NCI-H2196 treated with DMSO at 0.1 percent for 48 hours (cell line): ENCODE data around the gene ZNRD2.
A peak's percentile ranks its signal among the peaks of the same experiment; 100 is the strongest.

ENCODE experiments used
- DNase-seq: peaks from one replicate; lab custom pipeline; 2025; ENCODE audit not compliant: unreplicated experiment; lab: John Stamatoyannopoulos, UW

Gene ZNRD2

DNA sequence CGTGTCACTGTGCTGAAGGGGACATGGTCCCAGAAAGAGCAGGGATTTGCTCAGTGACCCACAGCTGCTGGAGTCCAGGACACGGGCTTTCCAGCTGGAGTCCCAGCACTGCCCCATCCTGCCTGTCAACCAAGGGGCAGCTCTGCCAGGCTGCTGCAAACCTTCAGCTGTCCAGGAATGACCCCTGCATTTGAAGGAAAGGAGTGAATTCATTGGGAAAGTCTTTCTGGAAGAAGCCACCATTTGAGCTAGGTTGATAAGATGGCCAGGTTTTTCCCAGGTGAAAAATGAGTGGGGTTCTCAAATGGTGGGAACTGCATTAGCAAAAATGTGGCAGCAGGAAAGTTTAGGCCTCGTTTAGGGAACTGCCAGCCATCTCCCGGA lies 16.0 kb downstream of the ZNRD2 start:
- no peak for DNase-seq

DNA sequence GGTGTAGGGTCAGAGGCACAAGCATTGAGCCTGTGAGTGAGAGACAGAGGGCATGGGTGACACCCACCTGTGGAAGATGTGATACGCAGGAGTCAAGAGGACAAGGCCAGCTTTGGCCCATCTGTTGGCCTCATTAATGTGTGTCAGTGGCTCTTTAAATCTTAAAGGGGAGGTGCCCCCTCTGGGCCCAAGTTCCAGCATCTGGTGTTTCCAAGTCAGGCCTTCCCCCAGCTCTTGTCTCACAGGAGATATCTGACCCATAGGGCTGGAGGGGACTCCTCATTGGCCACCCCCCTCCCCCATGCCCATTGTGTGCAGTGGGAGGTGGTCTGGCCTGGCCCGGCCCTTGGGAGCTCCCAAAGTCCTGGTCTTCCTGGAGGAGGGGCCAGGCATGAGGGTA lies 16.4 kb downstream of the ZNRD2 start:
- no peak for DNase-seq

DNA sequence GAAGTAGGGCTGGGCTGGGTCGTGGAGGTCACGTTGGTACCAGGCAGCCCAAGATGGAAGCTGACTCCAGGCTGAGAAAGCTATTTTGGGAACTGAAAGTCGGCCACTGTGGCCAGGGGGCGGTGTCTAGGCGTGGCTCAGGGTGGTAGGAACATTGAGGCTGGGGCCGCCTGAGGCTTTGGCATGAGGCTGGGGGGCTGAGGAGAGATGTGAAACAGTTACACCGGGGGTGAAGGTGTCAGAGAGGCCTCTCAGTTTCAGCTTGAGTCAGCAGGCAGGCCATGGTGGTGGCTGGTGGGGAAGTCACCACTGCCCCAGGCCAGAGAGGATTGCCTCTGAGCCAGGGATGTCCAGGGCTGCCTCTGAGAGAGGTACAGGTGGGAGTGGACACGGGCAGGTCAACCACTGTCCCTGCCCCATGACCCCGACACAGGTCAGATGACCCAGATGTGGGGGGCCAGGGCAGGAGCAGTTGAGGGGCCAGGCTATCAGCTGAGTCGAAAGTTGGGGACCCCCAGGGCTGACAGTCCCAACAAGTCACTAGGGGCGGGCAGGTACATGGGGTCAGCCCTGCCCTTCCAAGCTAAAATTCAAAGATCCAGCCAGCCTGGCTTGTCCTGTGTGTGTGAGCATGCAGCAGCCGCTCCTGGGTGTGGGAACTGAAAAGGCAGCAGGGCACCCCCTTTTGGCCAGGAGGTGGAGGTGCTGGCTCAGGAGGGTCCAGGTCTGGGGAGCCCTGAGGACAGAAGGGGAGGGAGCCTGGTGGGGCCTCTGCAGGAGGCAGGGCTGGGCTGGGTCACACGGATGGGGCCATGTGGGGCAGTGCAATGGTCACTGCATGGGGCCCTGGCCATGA lies 18.1 kb downstream of the ZNRD2 start:
- DNase-seq: peak; percentile 31

DNA sequence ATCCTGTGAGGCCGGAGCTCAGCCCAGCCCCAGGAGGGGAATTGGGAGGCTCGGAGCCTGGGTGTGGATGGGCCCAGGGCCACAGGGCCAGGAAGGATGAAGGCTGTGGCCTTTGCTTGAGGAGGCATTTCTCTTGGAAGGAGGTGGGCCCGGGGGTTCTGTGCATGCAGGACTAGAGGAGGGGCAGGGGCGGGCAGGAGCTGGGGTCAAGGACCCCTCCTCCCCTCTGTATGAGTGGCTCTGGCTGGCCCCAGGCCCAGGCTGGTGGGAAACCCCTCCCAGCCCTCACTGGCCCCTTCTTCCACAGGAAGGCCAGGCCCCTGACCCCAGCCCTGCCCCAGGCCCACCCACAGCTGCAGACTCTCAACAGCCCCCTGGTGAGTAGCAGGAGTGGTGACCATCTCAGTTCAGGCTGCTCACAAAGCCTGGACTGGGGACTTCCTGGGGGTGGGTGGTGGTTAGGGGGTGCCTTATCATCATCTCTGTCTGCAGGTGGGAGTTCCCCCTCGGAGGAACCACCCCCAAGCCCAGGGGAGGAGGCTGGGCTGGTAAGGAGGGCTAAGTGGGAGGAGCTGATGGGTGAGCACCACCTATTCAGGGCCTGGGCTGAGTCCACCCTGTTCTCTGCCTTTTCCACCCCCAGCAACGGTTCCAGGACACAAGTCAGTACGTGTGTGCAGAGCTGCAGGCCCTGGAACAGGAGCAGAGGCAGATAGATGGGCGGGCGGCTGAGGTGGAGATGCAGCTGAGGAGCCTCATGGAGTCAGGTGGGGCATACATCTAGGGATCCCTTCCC lies 19.4 kb downstream of the ZNRD2 start:
- no peak for DNase-seq

DNA sequence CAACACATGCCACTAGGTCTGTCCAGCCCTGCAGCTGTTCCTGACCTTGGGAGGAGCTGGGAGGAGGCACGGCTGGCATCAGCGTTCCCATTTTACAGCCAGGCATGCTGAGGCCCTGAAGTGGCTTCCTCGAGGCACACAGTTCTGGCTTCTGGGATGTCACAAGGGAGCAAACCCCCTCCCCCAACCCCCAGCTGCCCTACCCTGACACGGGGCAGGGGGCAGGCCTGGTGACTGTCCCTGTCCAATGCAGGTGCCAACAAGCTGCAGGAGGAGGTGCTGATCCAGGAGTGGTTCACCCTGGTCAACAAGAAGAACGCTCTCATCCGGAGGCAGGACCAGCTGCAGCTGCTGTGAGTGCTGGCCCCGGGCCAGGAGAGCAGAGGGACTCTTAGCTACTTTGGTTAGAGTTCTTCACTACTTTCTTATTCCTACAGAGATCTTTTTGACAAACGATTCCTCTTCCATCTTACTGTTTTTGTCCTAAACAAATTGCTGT lies 20.0 kb downstream of the ZNRD2 start:
- peak; percentile 62 for DNase-seq

DNA sequence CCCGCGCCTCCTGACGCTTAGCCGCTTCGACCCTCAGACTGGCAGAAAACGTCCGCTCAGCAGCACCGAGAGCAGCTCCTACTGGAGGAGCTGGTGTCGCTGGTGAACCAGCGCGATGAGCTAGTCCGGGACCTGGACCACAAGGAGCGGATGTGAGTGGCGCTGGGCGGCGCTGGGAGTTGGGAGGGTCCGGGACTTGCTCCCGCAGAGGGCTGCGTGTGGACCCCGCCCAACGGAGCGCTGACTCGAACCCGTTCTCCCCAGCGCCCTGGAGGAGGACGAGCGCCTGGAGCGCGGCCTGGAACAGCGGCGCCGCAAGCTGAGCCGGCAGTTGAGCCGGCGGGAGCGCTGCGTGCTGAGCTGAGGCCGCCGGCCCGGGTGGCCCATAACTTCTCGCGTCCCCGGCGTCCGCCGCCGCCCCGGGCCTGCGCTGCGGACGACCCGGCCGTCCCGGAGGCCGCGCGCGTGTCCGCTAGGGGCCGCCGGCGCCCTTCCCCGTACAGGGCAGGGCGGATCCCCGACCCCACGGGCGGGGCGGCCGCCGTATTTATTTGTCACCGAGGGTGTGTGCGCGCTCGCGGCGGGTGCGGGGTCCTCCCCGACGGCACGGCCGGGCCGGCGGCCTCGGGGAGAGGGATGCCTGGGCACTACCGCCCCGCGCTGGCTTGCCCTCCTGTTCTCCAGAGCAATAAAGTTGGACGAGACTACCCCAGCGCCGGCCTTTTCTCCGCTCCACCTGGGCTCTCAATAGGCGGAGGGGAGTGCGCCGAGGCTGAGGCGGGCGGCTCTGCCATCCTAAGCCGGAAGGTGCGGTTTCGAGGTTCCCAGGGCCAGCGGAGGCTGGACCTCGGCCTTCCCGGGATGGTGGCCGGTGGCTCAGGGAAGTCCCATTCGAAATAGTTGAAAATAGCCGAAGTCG lies 21.9 kb downstream of the ZNRD2 start:
- no peak for DNase-seq

DNA sequence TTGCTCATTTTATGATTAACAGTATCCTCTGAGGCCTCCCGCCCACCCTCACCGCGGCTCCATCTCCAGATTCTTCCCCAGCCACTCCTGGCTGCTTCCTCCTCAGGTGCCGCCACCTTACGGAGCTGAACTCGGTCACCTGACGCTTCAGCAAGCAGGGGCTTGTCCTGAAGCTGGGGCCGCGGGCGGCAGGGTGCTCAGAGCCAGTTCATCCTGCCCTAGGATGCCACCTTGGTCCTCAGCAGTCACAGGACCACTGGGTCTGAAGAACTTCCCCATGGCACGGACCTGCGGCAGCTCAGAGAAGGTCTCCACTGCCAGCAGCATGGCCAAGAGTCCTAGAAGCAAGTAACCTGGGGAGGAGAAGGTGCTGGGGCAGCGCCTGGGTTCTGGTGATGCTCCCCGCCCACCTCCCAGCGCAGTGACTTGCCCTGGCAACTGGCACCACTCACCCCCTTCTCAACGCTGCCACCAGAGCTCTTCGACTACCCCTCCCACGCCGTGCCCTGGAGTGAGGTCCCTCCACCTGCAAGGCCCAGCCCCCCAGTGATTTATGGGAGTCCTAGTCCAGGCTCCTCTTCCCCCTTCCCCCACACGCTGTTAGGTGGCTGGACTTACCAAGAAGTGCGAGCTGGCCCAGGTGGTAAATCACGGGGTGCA lies 22.7 kb downstream of the ZNRD2 start:
- DNase-seq: no peak

DNA sequence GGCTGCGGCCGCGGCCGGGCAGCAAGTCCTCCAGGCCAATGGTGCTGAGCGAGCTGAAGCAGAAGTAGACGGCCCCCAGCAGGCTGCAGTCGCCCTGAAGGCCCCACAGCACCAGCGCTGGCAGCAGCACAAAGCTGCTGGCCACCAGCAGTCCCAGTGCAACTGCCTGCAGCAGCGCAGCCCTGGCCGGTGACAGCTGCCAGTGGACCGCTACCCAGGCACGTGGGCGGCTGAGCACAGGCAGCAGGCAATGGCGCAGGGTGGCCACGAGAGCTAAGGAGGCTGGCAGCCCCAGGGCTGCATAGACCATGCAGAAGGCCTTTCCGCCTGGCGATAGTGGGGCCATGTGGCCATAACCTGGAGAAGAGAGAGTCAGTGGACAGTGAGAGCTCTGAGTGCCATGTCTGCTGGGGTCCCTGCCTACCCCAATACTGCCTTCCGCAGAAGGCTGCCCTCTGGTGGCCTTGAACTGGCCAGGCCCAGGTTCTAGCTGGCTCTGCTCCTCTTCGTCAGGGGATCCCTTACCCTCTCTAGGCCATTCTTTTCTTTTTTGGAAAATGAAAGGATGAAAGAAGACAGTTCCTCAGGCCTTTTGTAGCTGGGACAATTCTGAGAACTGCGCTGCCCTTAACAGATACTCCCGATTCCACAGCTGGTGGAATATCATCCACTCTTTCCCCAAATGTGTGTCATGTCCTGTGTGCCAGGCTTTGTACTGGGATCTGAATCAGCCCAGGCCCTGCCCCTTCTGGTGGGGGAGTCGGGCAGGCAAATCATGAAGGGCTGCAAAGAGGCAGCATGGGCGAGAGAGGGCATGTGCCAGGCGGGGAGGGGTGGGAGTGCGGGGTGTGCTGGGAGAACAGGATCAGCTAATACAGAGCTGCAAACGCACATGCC lies 23.5 kb downstream of the ZNRD2 start:
- no peak for DNase-seq

DNA sequence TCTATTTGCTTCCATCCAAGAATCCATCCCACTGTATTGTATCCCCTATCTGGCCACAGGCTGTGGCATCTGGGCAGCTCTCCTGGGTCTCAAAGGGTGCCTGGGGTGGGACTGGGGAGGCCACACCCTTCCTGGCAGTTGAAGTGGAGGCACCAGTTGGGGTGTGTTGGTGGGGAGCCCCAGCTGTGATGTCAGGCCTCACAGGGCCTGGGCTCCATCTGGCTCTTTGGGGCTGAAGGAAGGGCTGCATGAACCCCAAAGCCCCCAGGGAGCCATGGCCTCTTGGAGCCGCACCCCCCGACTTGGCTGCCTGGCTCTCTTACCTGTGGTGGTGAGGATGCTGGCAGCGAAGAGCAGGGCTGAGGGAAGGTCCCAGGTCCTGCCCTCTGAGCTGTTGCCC lies 24.9 kb downstream of the ZNRD2 start:
- no peak for DNase-seq

DNA sequence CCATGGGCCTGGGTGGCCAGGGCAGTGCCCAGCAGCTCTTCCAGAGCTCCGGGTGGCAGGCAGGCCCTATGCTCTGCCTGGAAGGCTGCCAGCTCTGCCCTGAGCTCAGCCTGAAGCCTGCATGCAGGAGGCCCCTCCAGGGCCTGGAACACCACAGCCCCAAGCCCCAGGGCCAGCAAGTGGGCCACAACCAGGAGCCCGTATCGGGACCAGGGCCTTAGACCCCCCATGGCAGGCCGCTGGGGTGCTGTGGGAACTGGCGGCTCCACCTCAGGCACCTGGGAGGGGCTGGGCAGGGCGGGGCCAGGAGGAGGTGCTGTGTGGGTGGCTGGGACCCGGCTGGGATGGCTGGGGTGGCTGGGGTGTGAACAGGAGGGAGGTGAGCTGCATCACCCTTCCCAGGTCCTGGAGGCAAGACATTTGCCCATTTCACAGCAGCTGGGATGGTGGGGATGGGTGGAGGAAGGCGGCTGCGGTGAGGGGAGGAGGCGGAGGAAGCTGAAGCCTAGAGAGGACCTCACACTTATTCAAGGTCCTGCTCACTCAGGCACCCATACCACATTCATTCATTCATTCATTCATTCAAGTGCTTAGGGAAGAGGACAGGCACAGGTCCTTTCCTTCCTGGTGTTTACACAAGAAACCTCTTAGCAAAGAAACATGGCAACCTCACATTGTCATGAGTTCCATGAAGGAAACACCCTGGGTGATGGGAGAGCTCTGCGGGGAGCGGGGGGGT lies 25.4 kb downstream of the ZNRD2 start, which contains the start of gene KCNK7:
TSS of gene KCNK7 (minus strand) at position 258 of the 739 bp plus-strand sequence. CDS start at position 230, 28 bp downstream.
- no peak for DNase-seq

DNA sequence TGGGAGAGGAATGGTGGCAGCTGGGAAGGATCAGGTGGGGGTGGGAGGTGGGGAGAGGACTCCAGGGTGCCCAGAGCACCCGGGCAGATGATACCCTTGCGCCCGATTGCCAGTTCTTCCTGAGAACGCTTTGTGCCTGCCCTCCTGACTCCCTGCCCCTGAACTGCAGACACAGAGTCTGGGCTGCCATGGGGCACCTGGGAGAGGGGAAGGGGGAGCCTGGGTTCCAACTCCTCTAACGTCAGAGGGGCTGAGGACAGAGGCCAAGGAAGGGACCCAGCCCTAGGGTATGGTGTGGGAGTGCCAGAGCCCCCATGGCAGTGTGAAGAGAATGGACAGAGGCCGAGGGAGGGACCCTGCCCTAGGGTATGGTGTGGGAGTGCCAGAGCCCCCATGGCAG lies 26.2 kb downstream of the ZNRD2 start:
- no peak for DNase-seq

DNA sequence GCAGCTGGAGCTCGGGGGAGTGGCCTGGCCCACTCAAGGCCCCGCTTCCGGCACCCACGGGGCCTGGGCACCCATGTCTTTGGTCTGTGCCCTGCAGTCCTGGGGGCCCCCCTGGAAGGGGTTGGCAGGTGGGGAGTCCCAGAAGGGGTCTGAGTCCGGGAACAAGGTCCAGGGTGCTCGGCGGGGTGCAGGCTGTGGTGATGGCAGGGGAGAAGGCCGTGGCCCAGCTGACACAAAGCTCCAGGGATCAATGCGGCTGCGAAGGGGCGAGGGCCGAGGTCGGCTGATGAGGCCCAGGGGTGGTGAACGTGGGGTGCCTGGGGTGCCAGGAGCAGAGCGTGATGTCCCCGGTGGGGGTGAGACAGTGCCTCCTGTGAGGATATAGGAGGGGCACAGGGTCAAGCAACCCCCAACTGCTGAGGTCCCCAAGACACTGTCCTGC lies 28.0 kb downstream of the ZNRD2 start:
- no peak for DNase-seq

DNA sequence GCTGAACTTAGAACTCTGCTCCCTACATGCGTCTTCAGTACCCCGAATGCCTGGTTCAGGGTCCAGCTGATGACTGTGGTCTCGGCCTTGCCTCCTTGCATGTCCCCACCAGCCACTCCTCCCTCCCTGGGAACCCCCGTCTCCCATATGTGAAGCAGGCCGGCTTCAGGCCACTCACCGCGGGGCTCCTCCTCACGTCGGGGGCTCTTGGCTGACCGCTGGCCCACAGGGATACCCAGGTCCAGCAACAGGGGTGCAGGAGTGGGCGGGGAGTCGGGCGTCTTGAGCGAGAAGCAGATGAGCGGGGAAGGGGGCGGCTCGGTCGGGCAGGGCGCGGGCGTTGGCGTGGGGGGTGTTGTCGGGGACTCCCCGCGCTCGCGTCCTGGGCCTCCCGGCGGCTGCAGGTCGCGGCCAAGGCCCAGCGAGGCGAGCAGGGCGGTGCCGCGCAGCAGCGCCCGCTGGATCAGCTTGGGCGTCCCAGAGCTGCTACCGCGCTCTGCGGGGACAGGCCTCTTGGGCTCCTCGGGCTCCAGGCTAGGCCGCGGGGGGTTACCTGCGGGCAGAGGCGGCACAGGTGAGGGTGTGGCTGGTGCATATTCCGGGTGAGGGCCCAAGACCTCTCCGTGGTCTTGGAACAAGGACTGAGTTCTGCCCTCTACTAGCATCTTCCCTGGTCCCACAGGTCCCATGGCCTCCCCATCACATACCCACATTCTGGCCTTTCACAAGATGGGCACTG lies 29.1 kb downstream of the ZNRD2 start:
- DNase-seq: no peak

DNA sequence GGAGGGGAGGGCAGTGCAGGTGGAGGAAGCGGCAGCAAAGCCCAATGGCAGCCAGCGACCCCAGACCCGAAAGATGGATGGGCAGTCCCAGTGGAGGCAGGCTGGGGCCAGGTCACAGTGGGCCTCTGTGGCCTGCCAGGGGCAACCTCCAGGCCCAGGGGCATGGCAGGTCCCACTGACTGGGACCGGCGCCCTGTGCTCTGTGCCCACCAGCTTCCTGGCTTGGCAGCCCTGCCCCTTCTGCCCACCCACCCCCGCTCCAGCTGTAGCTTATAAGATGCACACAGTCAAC lies 29.6 kb downstream of the ZNRD2 start:
- DNase-seq: no peak

DNA sequence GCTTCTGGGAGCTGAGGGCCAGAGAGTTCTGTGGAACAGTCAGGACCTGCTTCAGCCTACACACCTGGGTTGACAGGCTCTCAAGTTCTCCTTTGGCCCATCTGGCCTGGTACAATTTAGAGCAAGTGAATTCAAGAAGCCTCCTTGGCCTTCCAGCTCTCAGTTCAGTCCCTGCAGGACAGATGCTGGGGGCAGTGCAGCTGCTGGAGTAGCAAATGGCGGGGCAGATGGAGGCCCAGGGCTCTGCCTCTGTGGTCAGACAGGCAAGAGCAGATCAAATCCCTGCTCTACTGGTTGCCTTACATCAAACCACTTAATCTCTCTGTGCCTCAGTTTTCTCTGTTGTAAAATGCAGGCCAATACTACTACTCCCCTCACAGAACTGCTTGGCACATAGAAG lies 34.0 kb downstream of the ZNRD2 start:
- no peak for DNase-seq

DNA sequence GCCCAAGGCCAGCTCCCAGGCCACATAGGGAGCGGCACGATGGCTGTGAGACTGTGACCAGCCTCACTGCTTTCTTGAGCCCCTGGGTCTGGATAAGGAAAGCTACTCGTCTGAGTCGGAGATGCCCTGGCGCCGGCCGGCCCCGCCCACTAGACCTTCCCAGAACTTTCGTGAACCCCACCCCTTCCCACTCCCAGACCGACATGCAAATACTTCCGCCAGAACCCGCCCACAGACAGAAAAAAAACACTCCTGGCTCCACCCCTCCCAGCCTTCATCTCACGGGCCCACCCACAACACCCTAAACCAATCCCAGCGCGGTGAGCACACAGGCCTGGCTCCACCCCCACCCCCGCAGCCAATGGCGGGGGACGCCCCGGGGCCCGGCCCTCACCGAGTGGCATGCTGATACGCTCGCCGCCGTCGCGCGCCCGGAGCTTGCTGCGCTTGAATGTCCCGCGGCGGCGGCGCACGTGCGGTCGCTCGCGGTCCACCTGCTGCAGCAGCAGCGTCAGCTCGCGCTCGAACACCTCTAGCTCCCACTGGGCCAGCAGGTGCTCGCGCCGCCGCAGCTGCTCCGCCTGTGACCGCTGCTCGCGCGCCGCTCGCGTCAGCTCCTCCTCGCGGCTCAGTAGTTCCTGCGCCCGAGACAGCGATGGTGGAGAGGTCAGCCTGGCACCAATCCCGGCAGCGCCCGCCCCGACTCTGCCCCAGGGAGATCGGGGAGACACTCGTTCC lies 36.8 kb downstream of the ZNRD2 start:
- peak; percentile 96 for DNase-seq

DNA sequence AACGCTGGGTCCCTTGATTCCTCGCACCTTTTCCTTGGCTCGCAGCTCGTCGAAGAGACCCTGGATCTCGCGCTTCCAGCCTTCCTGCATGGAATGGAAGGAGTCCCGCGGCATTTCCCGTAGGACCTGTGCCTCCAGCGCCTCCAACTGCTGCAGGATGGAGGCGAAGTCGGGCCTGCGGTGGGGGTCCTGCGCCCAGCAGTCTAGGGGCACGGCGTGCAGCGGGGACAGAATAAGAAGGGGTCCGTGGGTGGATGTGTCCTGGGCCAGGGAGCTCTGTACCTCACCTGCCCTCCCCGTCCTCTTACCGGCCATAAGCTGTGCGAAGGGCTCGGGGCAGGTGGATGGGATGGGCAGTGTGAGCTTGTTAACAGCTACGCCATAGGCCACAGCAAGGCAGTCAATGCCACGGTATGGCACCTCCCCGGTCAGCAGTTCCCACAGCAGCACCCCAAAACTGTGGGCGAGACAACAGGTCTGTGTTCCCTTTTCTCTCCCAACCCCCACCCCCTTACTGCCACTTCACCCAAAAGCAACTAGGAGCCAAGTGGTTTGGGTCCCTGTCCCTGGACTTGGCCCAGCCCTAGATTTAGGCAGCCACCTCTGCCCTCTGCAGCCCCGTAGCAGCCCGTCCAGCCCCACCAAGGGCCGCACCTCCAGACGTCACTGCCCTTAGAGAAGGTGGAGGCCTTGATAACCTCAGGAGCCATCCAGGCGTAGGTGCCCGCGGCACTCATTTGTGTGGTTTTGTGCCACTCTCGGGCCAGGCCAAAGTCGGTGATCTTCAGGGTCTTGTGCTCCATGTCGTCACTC lies 37.5 kb downstream of the ZNRD2 start:
- DNase-seq: no peak
